IMR-90 (cell line): Measurements from ENCODE around the gene INPP5E. TPM values are rescaled to one million over a fixed set of nuclear protein-coding genes. Genes with fewer than 3 reads are reported as not detected.

Experiments used
- ATAC-seq: fragments of 200-7000 bp; cut with Tn5 transposase; 2 replicates; pipeline ENCODE4 v1.9.1; 2020; ENCODE audit warnings: low read depth, mild to moderate bottlenecking, moderate library complexity
- BruUV-seq: library from RNA; stranded (reverse); fragments of 400-500 nt; replicated peaks from 2 replicates; lab custom pipeline; 2021; lab: Mats Ljungman, UMichigan
- CTCF ChIA-PET: fragments of 300-600 bp; formaldehyde crosslinking; extraction: SDS; loops from one replicate; lab custom pipeline; 2021; ENCODE audit warnings: antibody characterized with exemption; lab: Yijun Ruan, JAX
- POLR2A ChIA-PET: fragments of 300-600 bp; sonication (Branson Sonifier 250); formaldehyde crosslinking; loops from one replicate; lab custom pipeline; 2022; ENCODE audit warnings: antibody characterized with exemption; ENCODE audit not compliant: unreplicated experiment; lab: Charles Lee
- DNase-seq: peaks from one replicate; pipeline ENCODE4 v3.0.0; 2013
- H2AFZ ChIP-seq: replicated peaks from 2 replicates; pipeline ENCODE3; 2013; ENCODE audit warnings: low read length, mild to moderate bottlenecking; ENCODE audit not compliant: poor library complexity
- H2AK5ac ChIP-seq: 2 replicates; pipeline ENCODE4 v1.6.1; 2013; ENCODE audit warnings: low read depth, low read length, inconsistent platforms
- H2AK9ac ChIP-seq: replicated peaks from 2 replicates; pipeline ENCODE3; 2013; ENCODE audit warnings: mild to moderate bottlenecking, low read depth, low read length, moderate library complexity; ENCODE audit not compliant: poor library complexity
- H2BK120ac ChIP-seq: 2 replicates; pipeline ENCODE4 v1.6.1; 2013; ENCODE audit warnings: low read depth, low read length, inconsistent platforms
- H2BK15ac ChIP-seq: 3 replicates; pipeline ENCODE4 v1.6.1; 2013; ENCODE audit warnings: low read depth, low read length, inconsistent platforms
- H2BK20ac ChIP-seq: 2 replicates; pipeline ENCODE4 v1.6.1; 2013; ENCODE audit warnings: low read depth, mild to moderate bottlenecking, inconsistent platforms, low read length, moderate library complexity
- H2BK5ac ChIP-seq: 2 replicates; pipeline ENCODE4 v1.6.1; 2013; ENCODE audit warnings: mild to moderate bottlenecking, low read depth, low read length, inconsistent platforms; ENCODE audit not compliant: poor library complexity, severe bottlenecking
- H3K14ac ChIP-seq: replicated peaks from 2 replicates; pipeline ENCODE4 v1.6.1; 2013; ENCODE audit warnings: low read depth, low read length, inconsistent platforms
- H3K18ac ChIP-seq: 2 replicates; pipeline ENCODE4 v1.6.1; 2013; ENCODE audit warnings: low read depth, low read length, control low read depth
- H3K23ac ChIP-seq: 2 replicates; pipeline ENCODE4 v1.6.1; 2013; ENCODE audit warnings: low read depth, low read length, inconsistent platforms
- H3K27ac ChIP-seq: 2 replicates; pipeline ENCODE4 v1.5.1; 2013; ENCODE audit warnings: mild to moderate bottlenecking, control low read depth, low read length; ENCODE audit not compliant: insufficient read depth
- H3K27me3 ChIP-seq: 2 replicates; pipeline ENCODE4 v1.6.1; 2013; ENCODE audit warnings: low read length; ENCODE audit not compliant: control insufficient read depth, insufficient read depth
- H3K36me3 ChIP-seq: 2 replicates; pipeline ENCODE4 v1.6.1; 2013; ENCODE audit warnings: low read length, mixed read lengths; ENCODE audit not compliant: control insufficient read depth, insufficient read depth
- H3K4ac ChIP-seq: 2 replicates; pipeline ENCODE4 v1.6.1; 2013; ENCODE audit warnings: low read depth, low read length, inconsistent platforms
- H3K4me1 ChIP-seq: 2 replicates; pipeline ENCODE4 v1.6.1; 2013; ENCODE audit warnings: low read length, mixed read lengths; ENCODE audit not compliant: control insufficient read depth, insufficient read depth
- H3K4me2 ChIP-seq: 2 replicates; pipeline ENCODE4 v1.6.1; 2013; ENCODE audit warnings: low read depth, mild to moderate bottlenecking, control low read depth, low read length, moderate library complexity
- H3K4me3 ChIP-seq: 2 replicates; pipeline ENCODE4 v1.5.1; 2013; ENCODE audit warnings: low read depth, mild to moderate bottlenecking, control low read depth, low read length, moderate library complexity; ENCODE audit not compliant: insufficient read depth
- H3K56ac ChIP-seq: 2 replicates; pipeline ENCODE4 v1.6.1; 2013; ENCODE audit warnings: low read length, inconsistent platforms; ENCODE audit not compliant: insufficient read depth; ENCODE audit errors: extremely low read depth
- H3K79me1 ChIP-seq, 2 experiments: 2 replicates each; pipeline ENCODE4 v1.6.1; 2013; ENCODE audit warnings: low read length in 2 of 2, inconsistent platforms in 1 of 2, low read depth in 1 of 2
- H3K9ac ChIP-seq: 2 replicates; pipeline ENCODE4 v1.6.1; 2013; ENCODE audit warnings: low read depth, low read length, control low read depth
- H3K9me1 ChIP-seq: 2 replicates; pipeline ENCODE4 v1.6.1; 2013; ENCODE audit warnings: low read length, inconsistent platforms; ENCODE audit not compliant: insufficient read depth
- H3K9me3 ChIP-seq: 2 replicates; pipeline ENCODE4 v1.6.1; 2013; ENCODE audit warnings: low read length; ENCODE audit not compliant: control insufficient read depth, insufficient read depth
- H4K20me1 ChIP-seq: 2 replicates; pipeline ENCODE4 v1.6.1; 2013; ENCODE audit warnings: low read length, inconsistent platforms; ENCODE audit not compliant: insufficient read depth
- H4K5ac ChIP-seq: 2 replicates; pipeline ENCODE4 v1.6.1; 2013; ENCODE audit warnings: mild to moderate bottlenecking, low read depth, low read length, control low read depth
- H4K8ac ChIP-seq, 2 experiments: 2 replicates each; pipeline ENCODE4 v1.6.1; 2013; ENCODE audit warnings: low read depth in 2 of 2, low read length in 2 of 2, control low read depth in 1 of 2, inconsistent platforms in 1 of 2
- H4K91ac ChIP-seq: 2 replicates; pipeline ENCODE4 v1.6.1; 2013; ENCODE audit warnings: low read depth, low read length, inconsistent platforms; ENCODE audit not compliant: insufficient read depth
- CEBPB ChIP-seq: IDR thresholded peaks from 2 replicates; pipeline ENCODE4 v1.6.1; 2012; ENCODE audit warnings: low read depth, low read length, improper control_type of control experiment
- MXI1 ChIP-seq: IDR thresholded peaks from 2 replicates; pipeline ENCODE4 v1.6.1; 2012; ENCODE audit warnings: low read depth, mild to moderate bottlenecking, low read length, moderate library complexity, borderline replicate concordance
- RCOR1 ChIP-seq: IDR thresholded peaks from 2 replicates; pipeline ENCODE4 v1.6.1; 2012; ENCODE audit warnings: mild to moderate bottlenecking, low read length, improper control_type of control experiment; ENCODE audit not compliant: insufficient replicate concordance
- USF2 ChIP-seq: fragments of 150-350 bp; IDR thresholded peaks from 2 replicates; pipeline ENCODE4 v1.6.1; 2017; ENCODE audit warnings: mild to moderate bottlenecking, antibody characterized with exemption, low read length, low read depth
- WGBS, 2 experiments: methylation state at CpG; one replicate each; pipeline versions ENCODE4 v1.1.5 to v1.1.7; 2013; ENCODE audit warnings: missing lambda C conversion rate in 2 of 2; ENCODE audit not compliant: insufficient read length in 1 of 2; ENCODE audit errors: extremely low coverage in 2 of 2; 5-methylcytosine and 5-hydroxymethylcytosine counted together
- dilution Hi-C: fragments of 300-500 bp; cut with HindIII; formaldehyde crosslinking; loops from one replicate; pipeline ENCODE4 v1.14.3; 2018; ENCODE audit warnings: low sequenced_read_pairs; ENCODE audit not compliant: unreplicated experiment
- in situ Hi-C: fragments of 300-500 bp; cut with MboI; formaldehyde crosslinking; loops from 3 replicates; pipeline ENCODE4 v1.14.3; 2019; ENCODE audit warnings: low sequenced_read_pairs, inconsistent platforms, mixed read lengths
- intact Hi-C: fragments of 100-400 bp; cut with micrococcal nuclease; formaldehyde crosslinking; loops from 2 replicates; pipeline ENCODE4 v1.10.0; 2022
- polyA plus RNA-seq, 3 experiments: library from polyadenylated mRNA; depleted of rRNA; stranded (reverse); fragments of >200 nt; gene quantifications; 2 replicates each; pipeline ENCODE4 v1.2.3, GENCODE V29; 2012; ENCODE audit warnings: low replicate concordance in 1 of 3
- total RNA-seq: library from RNA; depleted of rRNA; stranded (reverse); fragments of >200 nt; gene quantifications from 2 replicates; pipeline ENCODE4 v1.2.3, GENCODE V29; 2012

INPP5E gene
- total and polyA plus RNA-seq, 2 of the 4 experiments (the other 2 are of a cell fraction) = 1.6 to 9.4 TPM

GRCh38 chr9:136424750-136425362 lies 14.8 kb downstream of the INPP5E start:
- CTCF ChIA-PET = interaction anchor here (1.3 kb wide), 1 partner anchor 15 kb away, joined by 3 read pairs; no protein-coding TSS in a partner anchor
- Histone ChIP-seq H3K36me3 (peaks cover 59% of the 10 kb centered on the region), H3K4me3 (no peak overlapping the region), H3K4me2 (no peak overlapping the region), H2AFZ (no peak overlapping the region), H2BK20ac (no peak overlapping the region), H3K9me1 (no peaks in the 10 kb centered on the region), H2BK15ac (no peak overlapping the region), H3K14ac (no peak overlapping the region), H3K4me1 (no peaks in the 10 kb centered on the region), H2AK5ac (no peak overlapping the region), H3K9ac (no peak overlapping the region), H2AK9ac (no peak overlapping the region), H3K56ac (no peak overlapping the region), H3K4ac (no peak overlapping the region), H4K8ac (no peak overlapping the region), H3K9me3 (no peaks in the 10 kb centered on the region), H4K91ac (no peak overlapping the region), H2BK120ac (no peak overlapping the region), H3K18ac (no peak overlapping the region), H3K79me1 (no peaks in the 10 kb centered on the region; a peak in 1 of 4 replicates), H3K23ac (no peak overlapping the region), H3K27me3 (no peaks in the 10 kb centered on the region), H3K27ac (no peak overlapping the region), H4K5ac (no peak overlapping the region), H2BK5ac (no peak overlapping the region), H4K20me1 (peaks cover 6% of the 10 kb centered on the region; the same call in 1 of the 2 replicates)
- no TSS peak for BruUV-seq
- TF ChIP-seq RCOR1 (no peak), CEBPB (no peak), MXI1 (no peak), USF2 (no peak)
- 96% methylated on average over 14 of the region's 27 CpGs; no CpG with 5 or more reads in 1 of the 2 experiments for WGBS, 2 experiments
- in situ Hi-C loops (no loop called here), dilution Hi-C loops (no loop called here), intact Hi-C loops (no loop called here)
- ATAC-seq = no peak
- POLR2A ChIA-PET = no interaction called here
- DNase-seq = no peak
